Measurements from ENCODE around the gene BCCIP.

BCCIP gene

GRCh38 chr10:125881192-125881591, 57.8 kb downstream of the BCCIP start, which contains the start of gene DHX32:
Gene DHX32, minus strand, starts transcription at chr10:125881292. Its CDS starts 468 bp downstream, at chr10:125880824.
- Histone ChIP-seq H3K4me3 (no peak within 1 kb of the TSS), H3K9ac (no peak within 1 kb of the TSS), H3K9me3 (peaks cover 34% of the 10 kb centered on the region), H3K36me3 (peaks cover 67% of the 10 kb centered on the region), H3K4me2 (no peak within 1 kb of the TSS), H3K4me1 (no peaks in the 10 kb centered on the region), H3K27me3 (no peaks in the 10 kb centered on the region), H3K27ac (no peak within 1 kb of the TSS), H4K20me1 (no peaks in the 10 kb centered on the region)
- TF ChIP-seq Cebpa-rat (IDR thresholded peaks at IDR 0.05), result no peak

GRCh38 chr10:125882596-125882995, 59.2 kb downstream of the BCCIP start:
- no peak for TF ChIP-seq Cebpa-rat (IDR thresholded peaks at IDR 0.05)
- Histone ChIP-seq H3K9me3 (peaks cover 20% of the 10 kb centered on the region), H3K36me3 (peaks cover 53% of the 10 kb centered on the region), H3K27me3 (no peaks in the 10 kb centered on the region), H3K9ac (no peak overlapping the region), H4K20me1 (no peaks in the 10 kb centered on the region), H3K4me2 (no peak overlapping the region), H3K27ac (no peak overlapping the region), H3K4me3 (no peak overlapping the region), H3K4me1 (no peaks in the 10 kb centered on the region)

GRCh38 chr10:125883211-125883610, 59.9 kb downstream of the BCCIP start:
- no peaks in the 10 kb centered on the region for H3K4me1 ChIP-seq
- H4K20me1 ChIP-seq, result no peaks in the 10 kb centered on the region
- no peak overlapping the region for H3K4me3 ChIP-seq
- H3K9ac ChIP-seq, result no peak overlapping the region
- no peaks in the 10 kb centered on the region for H3K27me3 ChIP-seq
- peaks cover 47% of the 10 kb centered on the region for H3K36me3 ChIP-seq
- H3K27ac ChIP-seq, result no peak overlapping the region
- peaks cover 14% of the 10 kb centered on the region for H3K9me3 ChIP-seq
- no peak overlapping the region for H3K4me2 ChIP-seq
- no peak for TF ChIP-seq Cebpa-rat (IDR thresholded peaks at IDR 0.05)

Measured in BLaER1 (cell line).